NCI-H1694 treated with DMSO at 0.1 percent for 48 hours (cell line): Measurements from ENCODE around the gene ACADVL.

Experiments used
- DNase-seq: peaks from one replicate; lab custom pipeline; 2025; lab: John Stamatoyannopoulos, UW

The ACADVL gene

GRCh38 chr17:7217113-7217987 is 2.4 kb upstream of the ACADVL start:
- peak; percentile 19 for DNase-seq

- DNase-seq = no peak
These were observed 1.6 kb upstream of the ACADVL start for GRCh38 chr17:7218166-7218565.

GRCh38 chr17:7218758-7219157 is 980 bp upstream of the ACADVL start:
- no peak for DNase-seq

- DNase-seq = no peak
These were observed 418 bp upstream of the ACADVL start for GRCh38 chr17:7219229-7219811.

- DNase-seq = peak; percentile 32
These were observed 997 bp downstream of the ACADVL start for GRCh38 chr17:7220593-7221277.

- no peak for DNase-seq
These were observed 1.7 kb downstream of the ACADVL start for GRCh38 chr17:7221278-7222092.

- no peak for DNase-seq
These were observed 2.6 kb downstream of the ACADVL start for GRCh38 chr17:7222093-7222971.

GRCh38 chr17:7222972-7223292 is 3.2 kb downstream of the ACADVL start:
- DNase-seq = no peak

GRCh38 chr17:7223375-7223774 is 3.6 kb downstream of the ACADVL start:
- DNase-seq = no peak

- no peak for DNase-seq
These were observed 4.4 kb downstream of the ACADVL start for GRCh38 chr17:7224110-7224509.

- no peak for DNase-seq
These were observed 4.9 kb downstream of the ACADVL start for GRCh38 chr17:7224661-7225111.

GRCh38 chr17:7225711-7226331 is 6.1 kb downstream of the ACADVL start:
- DNase-seq = no peak

GRCh38 chr17:7226721-7227710 is 7.3 kb downstream of the ACADVL start:
- no peak for DNase-seq

GRCh38 chr17:7228920-7229319 is 9.2 kb downstream of the ACADVL start:
- no peak for DNase-seq

- DNase-seq = no peak
These were observed 9.8 kb downstream of the ACADVL start for GRCh38 chr17:7229504-7229903.

- no peak for DNase-seq
These were observed 12.4 kb downstream of the ACADVL start for GRCh38 chr17:7232114-7232513.

GRCh38 chr17:7233701-7234082 is 14.0 kb downstream of the ACADVL start:
- no peak for DNase-seq

GRCh38 chr17:7234083-7234951 is 14.6 kb downstream of the ACADVL start, which contains the start of gene DVL2:
DVL2 (minus strand) TSS chr17:7234517; CDS start chr17:7234262, 255 bp downstream.
- DNase-seq = peak; percentile 90
